Muscle layer of colon (tissue), 2 donors: ENCODE data around the gene STH.

Experiments
- H3K27ac ChIP-seq: one replicate; pipeline ENCODE4 v1.7.0; 2013; ENCODE audit warnings: low read depth, mild to moderate bottlenecking, low read length, moderate library complexity
- H3K27me3 ChIP-seq, 2 donors: one replicate each; pipeline ENCODE4 v1.7.0; 2013; ENCODE audit warnings: low read length in 2 of 2, mild to moderate bottlenecking in 2 of 2; ENCODE audit not compliant: insufficient read depth in 2 of 2, control insufficient read depth in 1 of 2
- H3K36me3 ChIP-seq: one replicate; pipeline ENCODE4 v1.7.0; 2013; ENCODE audit warnings: mild to moderate bottlenecking, low read length; ENCODE audit not compliant: insufficient read depth
- H3K4me1 ChIP-seq: one replicate; pipeline ENCODE4 v1.7.0; 2013; ENCODE audit warnings: mild to moderate bottlenecking, low read length; ENCODE audit not compliant: insufficient read depth
- H3K4me3 ChIP-seq, 2 donors: one replicate each; pipeline ENCODE4 v1.7.0; 2013; ENCODE audit warnings: low read length in 2 of 2, low read depth in 1 of 2, mild to moderate bottlenecking in 1 of 2, moderate library complexity in 1 of 2
- H3K9ac ChIP-seq: one replicate; pipeline ENCODE4 v1.7.0; 2013; ENCODE audit warnings: low read length
- H3K9me3 ChIP-seq: one replicate; pipeline ENCODE4 v1.7.0; 2013; ENCODE audit warnings: mild to moderate bottlenecking, low read length
- donor health status: abdominal sarcoma.
- donor health status: Adenocarcinoma of cecum.

The STH gene

GRCh38 chr17:45987706-45988105 is 11.3 kb upstream of the STH start:
- Histone ChIP-seq H3K9me3 (no peaks in the 10 kb centered on the region), H3K27ac (no peak overlapping the region), H3K9ac (no peak overlapping the region), H3K4me3 (no peak overlapping the region), H3K4me1 (no peaks in the 10 kb centered on the region), H3K27me3 (no peaks in the 10 kb centered on the region), H3K36me3 (no peaks in the 10 kb centered on the region)

- no peaks in the 10 kb centered on the region for H3K9me3 ChIP-seq
- H3K4me1 ChIP-seq = no peaks in the 10 kb centered on the region
- no peak overlapping the region for H3K9ac ChIP-seq
- no peak overlapping the region for H3K27ac ChIP-seq
- no peaks in the 10 kb centered on the region for H3K27me3 ChIP-seq
- no peak overlapping the region for H3K4me3 ChIP-seq
- no peaks in the 10 kb centered on the region for H3K36me3 ChIP-seq
Observed at GRCh38 chr17:45989759-45990158, 9.3 kb upstream of the STH start.

GRCh38 chr17:45990886-45991285 is 8.2 kb upstream of the STH start:
- H3K27me3 ChIP-seq = no peaks in the 10 kb centered on the region
- no peaks in the 10 kb centered on the region for H3K36me3 ChIP-seq
- H3K4me1 ChIP-seq = no peaks in the 10 kb centered on the region
- no peak overlapping the region for H3K9ac ChIP-seq
- H3K27ac ChIP-seq = no peak overlapping the region
- no peak overlapping the region for H3K4me3 ChIP-seq
- no peaks in the 10 kb centered on the region for H3K9me3 ChIP-seq

GRCh38 chr17:45991341-45991740 is 7.7 kb upstream of the STH start:
- Histone ChIP-seq H3K9me3 (no peaks in the 10 kb centered on the region), H3K27me3 (no peaks in the 10 kb centered on the region), H3K36me3 (no peaks in the 10 kb centered on the region)

GRCh38 chr17:45992175-45992574 is 6.9 kb upstream of the STH start:
- no peak overlapping the region for H3K27ac ChIP-seq
- H3K4me1 ChIP-seq = no peaks in the 10 kb centered on the region
- H3K36me3 ChIP-seq = no peaks in the 10 kb centered on the region
- H3K4me3 ChIP-seq = no peak overlapping the region
- H3K27me3 ChIP-seq = no peaks in the 10 kb centered on the region
- H3K9ac ChIP-seq = no peak overlapping the region
- H3K9me3 ChIP-seq = no peaks in the 10 kb centered on the region

More at GRCh38 chr17:45991341-45991740, 7.7 kb upstream of the STH start:
- H3K27ac ChIP-seq = no peak overlapping the region
- H3K9ac ChIP-seq = no peak overlapping the region
- no peaks in the 10 kb centered on the region for H3K4me1 ChIP-seq
- H3K4me3 ChIP-seq = no peak overlapping the region

- Histone ChIP-seq H3K27me3 (no peaks in the 10 kb centered on the region), H3K36me3 (no peaks in the 10 kb centered on the region), H3K4me1 (no peaks in the 10 kb centered on the region), H3K27ac (no peak overlapping the region), H3K9ac (no peak overlapping the region), H3K9me3 (no peaks in the 10 kb centered on the region), H3K4me3 (no peak overlapping the region)
Observed at GRCh38 chr17:45992904-45993303, 6.1 kb upstream of the STH start.

GRCh38 chr17:45993962-45994627 is 5.0 kb upstream of the STH start:
- no peaks in the 10 kb centered on the region for H3K27me3 ChIP-seq
- no peak overlapping the region for H3K27ac ChIP-seq
- no peaks in the 10 kb centered on the region for H3K9me3 ChIP-seq
- H3K4me3 ChIP-seq = no peak overlapping the region
- H3K9ac ChIP-seq = no peak overlapping the region
- no peaks in the 10 kb centered on the region for H3K36me3 ChIP-seq
- no peaks in the 10 kb centered on the region for H3K4me1 ChIP-seq

GRCh38 chr17:45994987-45995386 is 4.1 kb upstream of the STH start:
- H3K9me3 ChIP-seq = no peaks in the 10 kb centered on the region
- no peak overlapping the region for H3K9ac ChIP-seq
- no peak overlapping the region for H3K27ac ChIP-seq
- H3K4me3 ChIP-seq = no peak overlapping the region
- H3K36me3 ChIP-seq = no peaks in the 10 kb centered on the region
- no peaks in the 10 kb centered on the region for H3K4me1 ChIP-seq
- H3K27me3 ChIP-seq = no peaks in the 10 kb centered on the region

GRCh38 chr17:45995627-45996270 is 3.3 kb upstream of the STH start:
- Histone ChIP-seq H3K27me3 (no peaks in the 10 kb centered on the region), H3K27ac (no peak overlapping the region), H3K4me1 (no peaks in the 10 kb centered on the region), H3K36me3 (no peaks in the 10 kb centered on the region), H3K9ac (no peak overlapping the region), H3K9me3 (no peaks in the 10 kb centered on the region), H3K4me3 (no peak overlapping the region)

GRCh38 chr17:45996282-45996937 is 2.6 kb upstream of the STH start:
- Histone ChIP-seq H3K36me3 (no peaks in the 10 kb centered on the region), H3K27ac (no peak overlapping the region), H3K4me3 (no peak overlapping the region), H3K4me1 (no peaks in the 10 kb centered on the region), H3K9me3 (no peaks in the 10 kb centered on the region), H3K27me3 (no peaks in the 10 kb centered on the region), H3K9ac (no peak overlapping the region)

GRCh38 chr17:45997166-45997565 is 1.9 kb upstream of the STH start:
- H3K27me3 ChIP-seq = no peaks in the 10 kb centered on the region
- no peak overlapping the region for H3K27ac ChIP-seq
- H3K36me3 ChIP-seq = no peaks in the 10 kb centered on the region
- H3K9me3 ChIP-seq = no peaks in the 10 kb centered on the region
- H3K4me3 ChIP-seq = no peak overlapping the region
- H3K4me1 ChIP-seq = no peaks in the 10 kb centered on the region
- no peak overlapping the region for H3K9ac ChIP-seq
